GM19463 (cell line): ENCODE data around the gene EMX2.

Source experiments
- ATAC-seq: cut with Tn5 transposase; IDR thresholded peaks from one replicate; pipeline ENCODE4 v1.9.1; 2021; ENCODE audit warnings: mild to moderate bottlenecking, moderate library complexity; ENCODE audit not compliant: unreplicated experiment

EMX2 gene

DNA sequence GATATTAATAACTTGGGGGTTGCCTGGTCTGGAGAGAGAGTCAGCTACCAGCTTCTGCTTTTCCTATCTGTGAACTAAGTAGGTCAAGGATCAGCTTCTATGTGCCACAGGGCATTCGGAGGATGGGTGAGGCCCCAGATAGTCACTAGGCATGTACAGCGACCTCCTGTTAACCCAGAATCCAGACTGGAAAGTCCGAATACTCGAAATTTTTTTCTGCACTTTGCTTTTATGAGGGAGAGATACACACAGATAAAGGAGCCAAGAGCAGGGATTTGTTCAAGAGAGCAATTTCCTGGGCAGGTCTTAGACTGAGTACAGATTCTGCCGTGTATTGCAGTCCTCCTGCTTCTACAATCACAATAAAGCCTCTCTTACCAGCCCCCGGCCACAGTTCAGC is 54.2 kb downstream of the EMX2 start:
- no peak for ATAC-seq

DNA sequence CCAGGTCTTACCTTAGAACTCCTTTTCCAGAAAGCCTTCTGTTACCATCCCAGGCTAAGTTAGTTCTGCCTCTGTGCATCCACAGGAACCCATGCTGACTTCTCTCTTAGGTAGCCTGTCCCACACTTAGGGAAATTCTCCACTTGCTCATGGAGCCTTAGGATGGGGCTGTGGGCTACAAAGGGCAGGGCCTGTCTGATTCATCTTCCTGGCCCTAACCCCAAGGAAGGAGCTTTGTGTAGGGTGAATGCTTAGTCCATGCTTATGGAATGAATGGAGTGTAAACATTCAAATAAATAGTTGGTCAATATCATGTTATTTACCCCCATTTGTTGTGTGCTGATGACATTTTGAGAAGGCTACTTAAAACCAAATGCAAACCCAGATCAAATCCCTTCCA is 54.7 kb downstream of the EMX2 start:
- ATAC-seq: no peak
